ENCODE measurements around the gene MRPL22.
"Not testable (repeated sequence)": the region's sequence is repeated elsewhere in the genome, so short reads cannot be mapped to it uniquely, and the experiment has no call there.

The MRPL22 gene

DNA sequence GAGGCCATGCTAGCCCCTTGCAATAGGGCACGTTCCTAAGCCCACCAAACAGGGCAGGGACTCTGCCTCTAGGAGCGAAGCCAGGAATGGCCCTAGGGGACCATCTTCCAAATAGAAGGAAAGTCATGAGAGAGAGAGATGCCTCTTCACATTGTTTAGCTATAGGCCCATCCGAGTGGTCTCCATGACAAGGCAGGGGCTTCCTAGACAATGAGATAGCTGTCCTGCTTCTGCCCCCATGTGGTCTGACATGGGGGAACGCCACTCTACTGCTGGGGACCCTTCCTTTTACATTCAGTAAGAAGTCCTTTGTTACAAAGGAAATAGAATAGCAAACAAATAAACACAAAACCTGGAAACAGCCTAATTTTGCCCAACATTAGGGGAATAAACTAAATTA, 54.8 kb downstream of the MRPL22 start:
- DNase-seq (ENCODE audit: insufficient read length, low spot score) (no peak), FAIRE-seq (no peak)
- TF ChIP-seq, protein P1, sequence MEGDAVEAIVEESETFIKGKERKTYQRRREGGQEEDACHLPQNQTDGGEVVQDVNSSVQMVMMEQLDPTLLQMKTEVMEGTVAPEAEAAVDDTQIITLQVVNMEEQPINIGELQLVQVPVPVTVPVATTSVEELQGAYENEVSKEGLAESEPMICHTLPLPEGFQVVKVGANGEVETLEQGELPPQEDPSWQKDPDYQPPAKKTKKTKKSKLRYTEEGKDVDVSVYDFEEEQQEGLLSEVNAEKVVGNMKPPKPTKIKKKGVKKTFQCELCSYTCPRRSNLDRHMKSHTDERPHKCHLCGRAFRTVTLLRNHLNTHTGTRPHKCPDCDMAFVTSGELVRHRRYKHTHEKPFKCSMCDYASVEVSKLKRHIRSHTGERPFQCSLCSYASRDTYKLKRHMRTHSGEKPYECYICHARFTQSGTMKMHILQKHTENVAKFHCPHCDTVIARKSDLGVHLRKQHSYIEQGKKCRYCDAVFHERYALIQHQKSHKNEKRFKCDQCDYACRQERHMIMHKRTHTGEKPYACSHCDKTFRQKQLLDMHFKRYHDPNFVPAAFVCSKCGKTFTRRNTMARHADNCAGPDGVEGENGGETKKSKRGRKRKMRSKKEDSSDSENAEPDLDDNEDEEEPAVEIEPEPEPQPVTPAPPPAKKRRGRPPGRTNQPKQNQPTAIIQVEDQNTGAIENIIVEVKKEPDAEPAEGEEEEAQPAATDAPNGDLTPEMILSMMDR (IDR thresholded peaks at IDR 0.05; ENCODE audit: insufficient read depth, missing control alignments), result peak; percentile 22

DNA sequence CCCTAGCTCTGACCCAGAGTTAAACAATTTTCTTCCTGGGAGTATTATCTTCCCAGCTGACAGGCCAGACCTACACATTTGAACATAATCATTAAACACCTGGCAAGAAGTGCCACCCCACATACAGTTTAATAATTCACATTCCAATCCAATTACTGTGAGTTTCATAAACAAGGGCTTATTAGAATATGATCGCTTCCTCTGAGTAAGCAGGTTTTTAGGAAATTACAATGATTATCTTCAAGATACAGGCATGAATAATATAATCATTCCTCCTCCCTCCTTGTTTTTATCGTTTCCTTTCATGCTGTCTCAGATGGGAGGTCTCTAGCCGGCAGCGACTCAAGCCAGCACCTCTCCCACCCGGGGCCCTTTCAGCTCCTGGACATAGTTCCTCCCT, 56.9 kb downstream of the MRPL22 start:
- DNase-seq (ENCODE audit: insufficient read length, low spot score) (no peak), FAIRE-seq (no peak)
- TF ChIP-seq, protein P1 (IDR thresholded peaks at IDR 0.05; ENCODE audit: insufficient read depth, missing control alignments), result no peak

DNA sequence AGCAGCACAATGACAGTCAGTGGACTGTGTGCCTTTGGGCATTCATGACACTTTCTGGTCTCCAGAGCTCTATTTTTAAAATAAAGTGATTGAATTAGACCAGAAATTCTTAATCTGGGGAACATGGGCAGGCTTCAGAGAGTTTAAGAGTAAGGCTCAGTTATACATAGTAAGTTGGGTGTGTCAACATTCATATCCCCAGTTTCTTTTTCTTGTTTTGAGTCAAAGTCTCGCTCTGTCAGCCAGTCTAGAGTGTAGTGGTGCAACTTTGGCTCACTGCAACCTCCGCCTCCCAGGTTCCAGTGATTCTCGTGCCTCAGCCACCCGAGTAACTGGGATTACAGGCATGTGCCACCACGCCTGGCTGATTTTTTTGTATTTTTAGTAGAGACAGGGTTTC, 59.0 kb downstream of the MRPL22 start:
- DNase-seq (ENCODE audit: insufficient read length, low spot score) (no peak), FAIRE-seq (no peak)
- TF ChIP-seq, protein P1 (IDR thresholded peaks at IDR 0.05; ENCODE audit: insufficient read depth, missing control alignments), result no peak

DNA sequence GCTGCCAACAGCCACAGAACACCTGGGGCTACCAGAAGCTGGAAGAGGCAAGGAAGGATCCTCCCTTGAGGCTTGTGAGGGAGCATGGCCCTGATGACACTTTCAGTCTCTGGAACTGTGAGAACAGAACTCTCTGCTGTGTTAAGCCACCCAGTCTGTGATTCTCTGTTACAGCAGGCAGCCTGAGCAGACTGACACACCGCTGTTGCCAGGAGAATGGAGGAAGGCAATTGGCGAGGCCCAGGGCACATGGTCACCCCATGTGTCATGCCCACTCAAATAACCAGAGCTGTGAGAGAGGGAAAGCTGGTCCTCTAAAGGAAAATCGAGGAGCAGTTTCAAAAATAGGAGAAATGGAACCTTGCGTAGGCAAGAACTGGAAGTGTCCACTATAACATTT, 60.6 kb downstream of the MRPL22 start:
- TF ChIP-seq, protein P1 (IDR thresholded peaks at IDR 0.05; ENCODE audit: insufficient read depth, missing control alignments), result no peak
- DNase-seq (ENCODE audit: insufficient read length, low spot score), result no peak
- no peak for FAIRE-seq

DNA sequence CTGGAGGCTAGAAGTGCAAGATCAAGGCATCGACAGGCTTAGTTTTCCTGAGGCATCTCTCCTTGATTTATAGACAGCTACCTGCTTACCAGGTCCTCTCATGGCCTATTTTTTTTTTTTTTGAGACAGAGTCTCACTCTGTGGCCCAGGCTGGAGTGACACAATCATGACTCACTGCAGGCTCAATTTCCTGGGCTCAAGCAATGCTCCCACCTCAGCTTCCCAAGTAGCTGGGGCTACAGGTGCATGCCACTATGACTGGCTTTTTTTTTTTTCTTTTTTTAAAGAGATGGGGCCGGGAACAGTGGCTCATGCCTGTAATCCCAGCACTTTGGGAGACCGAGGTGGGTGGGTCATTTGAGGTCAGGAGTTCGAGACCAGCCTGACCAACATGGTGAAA, 61.8 kb downstream of the MRPL22 start:
- not testable (repeated sequence) for DNase-seq (ENCODE audit: insufficient read length, low spot score); FAIRE-seq

DNA sequence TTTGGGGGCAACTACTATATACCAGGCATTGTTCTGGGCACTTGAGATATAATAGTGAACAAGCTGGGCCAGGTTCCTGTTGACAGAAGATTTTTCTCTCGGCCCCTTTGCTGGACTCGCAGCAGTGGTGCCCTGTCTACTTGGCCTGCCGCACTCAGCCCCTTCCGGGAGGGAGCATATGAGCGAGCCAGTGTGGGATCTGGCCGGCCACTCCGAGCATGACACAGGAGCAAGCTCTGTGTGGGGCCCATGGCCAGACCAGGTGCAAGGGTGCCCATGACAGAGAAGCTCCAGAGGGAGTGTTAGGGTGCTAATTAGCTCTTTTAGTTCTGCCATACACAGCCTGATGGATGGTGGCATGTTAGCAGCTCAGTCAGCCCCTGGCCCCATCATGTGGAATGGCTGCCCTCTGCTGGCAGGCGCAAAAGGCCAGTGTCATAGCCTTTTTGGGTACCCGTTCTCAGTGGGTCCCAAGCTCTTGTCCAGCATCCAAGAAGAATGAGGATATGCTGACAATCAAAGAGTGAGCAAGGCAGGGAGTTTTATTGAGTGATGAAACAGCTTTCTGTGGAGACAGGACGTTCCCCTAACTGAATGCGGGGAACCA, 63.4 kb downstream of the MRPL22 start:
- FAIRE-seq (no peak), DNase-seq (ENCODE audit: insufficient read length, low spot score) (no peak)
- TF ChIP-seq, protein P1 (IDR thresholded peaks at IDR 0.05; ENCODE audit: insufficient read depth, missing control alignments), result peak; percentile 24

DNA sequence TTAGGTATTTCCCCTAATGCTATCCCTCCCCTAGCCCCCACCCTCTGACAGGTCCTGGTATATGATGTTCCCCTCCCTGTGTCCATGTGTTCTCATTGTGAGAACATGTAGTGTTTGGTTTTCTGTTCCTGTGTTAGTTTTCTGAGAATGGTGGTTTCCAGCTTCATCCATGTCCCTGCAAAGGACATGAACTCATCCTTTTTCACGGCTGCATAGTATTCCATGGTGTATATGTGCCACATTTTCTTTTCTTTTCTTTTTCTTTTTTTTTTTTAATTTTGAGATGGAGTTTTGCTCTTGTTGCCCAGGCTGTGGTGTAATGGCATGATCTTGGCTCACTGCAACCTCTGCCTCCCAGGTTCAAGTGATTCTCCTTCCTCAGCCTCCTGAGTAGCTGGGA, 65.4 kb downstream of the MRPL22 start:
- FAIRE-seq; DNase-seq (ENCODE audit: insufficient read length, low spot score): not testable (repeated sequence)

DNA sequence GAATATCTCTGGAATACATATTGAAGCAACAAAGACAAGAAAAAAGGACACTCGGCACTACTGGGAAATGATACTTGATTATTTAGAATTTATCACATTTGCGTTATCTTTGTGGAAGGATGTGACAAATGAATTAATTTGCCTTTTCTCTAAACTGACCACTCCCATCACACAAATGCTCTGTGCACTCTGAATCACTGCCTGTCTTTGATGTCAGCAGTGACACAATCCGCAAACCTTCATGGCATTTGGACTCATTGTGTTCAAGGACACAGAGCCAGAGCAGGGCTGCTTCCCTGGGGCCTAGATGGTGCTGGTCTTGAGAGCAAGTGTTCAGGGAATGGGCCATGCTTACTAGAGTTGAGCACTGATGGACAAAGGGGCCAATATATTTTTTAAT, 67.8 kb downstream of the MRPL22 start:
- TF ChIP-seq, protein P1 (IDR thresholded peaks at IDR 0.05; ENCODE audit: insufficient read depth, missing control alignments), result no peak
- FAIRE-seq (no peak), DNase-seq (ENCODE audit: insufficient read length, low spot score) (no peak)
